IMR-90 (cell line): ENCODE results near the gene CCDC185. TPM values are rescaled to one million over a fixed set of nuclear protein-coding genes. Genes with fewer than 3 reads are reported as not detected.

ENCODE experiments used
- ATAC-seq: fragments of 200-7000 bp; cut with Tn5 transposase; 2 replicates; pipeline ENCODE4 v1.9.1; 2020; ENCODE audit warnings: low read depth, mild to moderate bottlenecking, moderate library complexity
- BruUV-seq: library from RNA; stranded (reverse); fragments of 400-500 nt; replicated peaks from 2 replicates; lab custom pipeline; 2021; lab: Mats Ljungman, UMichigan
- CTCF ChIA-PET: fragments of 300-600 bp; formaldehyde crosslinking; extraction: SDS; loops from one replicate; lab custom pipeline; 2021; ENCODE audit warnings: antibody characterized with exemption; lab: Yijun Ruan, JAX
- POLR2A ChIA-PET: fragments of 300-600 bp; sonication (Branson Sonifier 250); formaldehyde crosslinking; loops from one replicate; lab custom pipeline; 2022; ENCODE audit warnings: antibody characterized with exemption; ENCODE audit not compliant: unreplicated experiment; lab: Charles Lee
- DNase-seq: peaks from one replicate; pipeline ENCODE4 v3.0.0; 2013
- H2AFZ ChIP-seq: replicated peaks from 2 replicates; pipeline ENCODE3; 2013; ENCODE audit warnings: low read length, mild to moderate bottlenecking; ENCODE audit not compliant: poor library complexity
- H2AK5ac ChIP-seq: 2 replicates; pipeline ENCODE4 v1.6.1; 2013; ENCODE audit warnings: low read depth, low read length, inconsistent platforms
- H2AK9ac ChIP-seq: replicated peaks from 2 replicates; pipeline ENCODE3; 2013; ENCODE audit warnings: mild to moderate bottlenecking, low read depth, low read length, moderate library complexity; ENCODE audit not compliant: poor library complexity
- H2BK120ac ChIP-seq: 2 replicates; pipeline ENCODE4 v1.6.1; 2013; ENCODE audit warnings: low read depth, low read length, inconsistent platforms
- H2BK15ac ChIP-seq: 3 replicates; pipeline ENCODE4 v1.6.1; 2013; ENCODE audit warnings: low read depth, low read length, inconsistent platforms
- H2BK20ac ChIP-seq: 2 replicates; pipeline ENCODE4 v1.6.1; 2013; ENCODE audit warnings: low read depth, mild to moderate bottlenecking, inconsistent platforms, low read length, moderate library complexity
- H2BK5ac ChIP-seq: 2 replicates; pipeline ENCODE4 v1.6.1; 2013; ENCODE audit warnings: mild to moderate bottlenecking, low read depth, low read length, inconsistent platforms; ENCODE audit not compliant: poor library complexity, severe bottlenecking
- H3K14ac ChIP-seq: replicated peaks from 2 replicates; pipeline ENCODE4 v1.6.1; 2013; ENCODE audit warnings: low read depth, low read length, inconsistent platforms
- H3K18ac ChIP-seq: 2 replicates; pipeline ENCODE4 v1.6.1; 2013; ENCODE audit warnings: low read depth, low read length, control low read depth
- H3K23ac ChIP-seq: 2 replicates; pipeline ENCODE4 v1.6.1; 2013; ENCODE audit warnings: low read depth, low read length, inconsistent platforms
- H3K27ac ChIP-seq: 2 replicates; pipeline ENCODE4 v1.5.1; 2013; ENCODE audit warnings: mild to moderate bottlenecking, control low read depth, low read length; ENCODE audit not compliant: insufficient read depth
- H3K27me3 ChIP-seq: 2 replicates; pipeline ENCODE4 v1.6.1; 2013; ENCODE audit warnings: low read length; ENCODE audit not compliant: control insufficient read depth, insufficient read depth
- H3K36me3 ChIP-seq: 2 replicates; pipeline ENCODE4 v1.6.1; 2013; ENCODE audit warnings: low read length, mixed read lengths; ENCODE audit not compliant: control insufficient read depth, insufficient read depth
- H3K4ac ChIP-seq: 2 replicates; pipeline ENCODE4 v1.6.1; 2013; ENCODE audit warnings: low read depth, low read length, inconsistent platforms
- H3K4me1 ChIP-seq: 2 replicates; pipeline ENCODE4 v1.6.1; 2013; ENCODE audit warnings: low read length, mixed read lengths; ENCODE audit not compliant: control insufficient read depth, insufficient read depth
- H3K4me2 ChIP-seq: 2 replicates; pipeline ENCODE4 v1.6.1; 2013; ENCODE audit warnings: low read depth, mild to moderate bottlenecking, control low read depth, low read length, moderate library complexity
- H3K4me3 ChIP-seq: 2 replicates; pipeline ENCODE4 v1.5.1; 2013; ENCODE audit warnings: low read depth, mild to moderate bottlenecking, control low read depth, low read length, moderate library complexity; ENCODE audit not compliant: insufficient read depth
- H3K56ac ChIP-seq: 2 replicates; pipeline ENCODE4 v1.6.1; 2013; ENCODE audit warnings: low read length, inconsistent platforms; ENCODE audit not compliant: insufficient read depth; ENCODE audit errors: extremely low read depth
- H3K79me1 ChIP-seq, 2 experiments: 2 replicates each; pipeline ENCODE4 v1.6.1; 2013; ENCODE audit warnings: low read length in 2 of 2, inconsistent platforms in 1 of 2, low read depth in 1 of 2
- H3K9ac ChIP-seq: 2 replicates; pipeline ENCODE4 v1.6.1; 2013; ENCODE audit warnings: low read depth, low read length, control low read depth
- H3K9me1 ChIP-seq: 2 replicates; pipeline ENCODE4 v1.6.1; 2013; ENCODE audit warnings: low read length, inconsistent platforms; ENCODE audit not compliant: insufficient read depth
- H3K9me3 ChIP-seq: 2 replicates; pipeline ENCODE4 v1.6.1; 2013; ENCODE audit warnings: low read length; ENCODE audit not compliant: control insufficient read depth, insufficient read depth
- H4K20me1 ChIP-seq: 2 replicates; pipeline ENCODE4 v1.6.1; 2013; ENCODE audit warnings: low read length, inconsistent platforms; ENCODE audit not compliant: insufficient read depth
- H4K5ac ChIP-seq: 2 replicates; pipeline ENCODE4 v1.6.1; 2013; ENCODE audit warnings: mild to moderate bottlenecking, low read depth, low read length, control low read depth
- H4K8ac ChIP-seq, 2 experiments: 2 replicates each; pipeline ENCODE4 v1.6.1; 2013; ENCODE audit warnings: low read depth in 2 of 2, low read length in 2 of 2, control low read depth in 1 of 2, inconsistent platforms in 1 of 2
- H4K91ac ChIP-seq: 2 replicates; pipeline ENCODE4 v1.6.1; 2013; ENCODE audit warnings: low read depth, low read length, inconsistent platforms; ENCODE audit not compliant: insufficient read depth
- BHLHE40 ChIP-seq: fragments of 150-350 bp; IDR thresholded peaks from 2 replicates; pipeline ENCODE4 v1.6.1; 2016; ENCODE audit warnings: mild to moderate bottlenecking, low read depth, low read length
- CEBPB ChIP-seq: IDR thresholded peaks from 2 replicates; pipeline ENCODE4 v1.6.1; 2012; ENCODE audit warnings: low read depth, low read length, improper control_type of control experiment
- CHD1 ChIP-seq: IDR thresholded peaks from 2 replicates; pipeline ENCODE4 v1.6.1; 2012; ENCODE audit warnings: low read depth, low read length, improper control_type of control experiment
- CTCF ChIP-seq: conservative IDR thresholded peaks from 2 replicates; pipeline ENCODE4 v1.5.1; 2012; ENCODE audit warnings: mild to moderate bottlenecking, low read depth, low read length, improper control_type of control experiment
- FOS ChIP-seq: fragments of 150-350 bp; IDR thresholded peaks from 2 replicates; pipeline ENCODE4 v1.6.1; 2016; ENCODE audit warnings: low read depth, low read length
- MAFK ChIP-seq: IDR thresholded peaks from 2 replicates; pipeline ENCODE4 v1.6.1; 2012; ENCODE audit warnings: low read depth, low read length, improper control_type of control experiment
- MAZ ChIP-seq: IDR thresholded peaks from 2 replicates; pipeline ENCODE4 v1.6.1; 2012; ENCODE audit warnings: low read depth, mild to moderate bottlenecking, low read length, improper control_type of control experiment, moderate library complexity, borderline replicate concordance
- MXI1 ChIP-seq: IDR thresholded peaks from 2 replicates; pipeline ENCODE4 v1.6.1; 2012; ENCODE audit warnings: low read depth, mild to moderate bottlenecking, low read length, moderate library complexity, borderline replicate concordance
- NFE2L2 ChIP-seq: fragments of 150-350 bp; IDR thresholded peaks from 2 replicates; pipeline ENCODE4 v1.6.1; 2016; ENCODE audit warnings: low read depth, mild to moderate bottlenecking, low read length
- POLR2A ChIP-seq: IDR thresholded peaks from 2 replicates; pipeline ENCODE4 v1.6.1; 2012; ENCODE audit warnings: mild to moderate bottlenecking, low read depth, low read length
- RAD21 ChIP-seq: IDR thresholded peaks from 2 replicates; pipeline ENCODE4 v1.6.1; 2012; ENCODE audit warnings: low read length, improper control_type of control experiment
- RCOR1 ChIP-seq: IDR thresholded peaks from 2 replicates; pipeline ENCODE4 v1.6.1; 2012; ENCODE audit warnings: mild to moderate bottlenecking, low read length, improper control_type of control experiment; ENCODE audit not compliant: insufficient replicate concordance
- RFX5 ChIP-seq: IDR thresholded peaks from 2 replicates; pipeline ENCODE4 v1.8.0; 2012; ENCODE audit warnings: low read depth, mild to moderate bottlenecking, low read length, moderate library complexity
- SMC3 ChIP-seq: fragments of 150-350 bp; IDR thresholded peaks from 2 replicates; pipeline ENCODE4 v1.6.1; 2016; ENCODE audit warnings: low read depth, mild to moderate bottlenecking, antibody characterized with exemption, low read length, moderate library complexity
- WGBS, 2 experiments: methylation state at CpG; one replicate each; pipeline versions ENCODE4 v1.1.5 to v1.1.7; 2013; ENCODE audit warnings: missing lambda C conversion rate in 2 of 2; ENCODE audit not compliant: insufficient read length in 1 of 2; ENCODE audit errors: extremely low coverage in 2 of 2; 5-methylcytosine and 5-hydroxymethylcytosine counted together
- dilution Hi-C: fragments of 300-500 bp; cut with HindIII; formaldehyde crosslinking; loops from one replicate; pipeline ENCODE4 v1.14.3; 2018; ENCODE audit warnings: low sequenced_read_pairs; ENCODE audit not compliant: unreplicated experiment
- in situ Hi-C: fragments of 300-500 bp; cut with MboI; formaldehyde crosslinking; loops from 3 replicates; pipeline ENCODE4 v1.14.3; 2019; ENCODE audit warnings: low sequenced_read_pairs, inconsistent platforms, mixed read lengths
- intact Hi-C: fragments of 100-400 bp; cut with micrococcal nuclease; formaldehyde crosslinking; loops from 2 replicates; pipeline ENCODE4 v1.10.0; 2022
- polyA plus RNA-seq, 3 experiments: library from polyadenylated mRNA; depleted of rRNA; stranded (reverse); fragments of >200 nt; gene quantifications; 2 replicates each; pipeline ENCODE4 v1.2.3, GENCODE V29; 2012; ENCODE audit warnings: low replicate concordance in 1 of 3
- total RNA-seq: library from RNA; depleted of rRNA; stranded (reverse); fragments of >200 nt; gene quantifications from 2 replicates; pipeline ENCODE4 v1.2.3, GENCODE V29; 2012
- TF ChIP-seq, protein P1 (sequence below): fragments of 150-350 bp; IDR thresholded peaks from 2 replicates; pipeline ENCODE4 v1.6.1; 2017; ENCODE audit warnings: mild to moderate bottlenecking, antibody characterized with exemption, low read length, low read depth
- TF ChIP-seq, protein P2 (sequence below): fragments of 150-350 bp; IDR thresholded peaks from 2 replicates; pipeline ENCODE4 v1.6.1; 2016; ENCODE audit warnings: low read depth, mild to moderate bottlenecking, low read length, moderate library complexity, borderline replicate concordance

The CCDC185 gene
- total and polyA plus RNA-seq, 2 of the 4 experiments (the other 2 are of a cell fraction): not detected

DNA sequence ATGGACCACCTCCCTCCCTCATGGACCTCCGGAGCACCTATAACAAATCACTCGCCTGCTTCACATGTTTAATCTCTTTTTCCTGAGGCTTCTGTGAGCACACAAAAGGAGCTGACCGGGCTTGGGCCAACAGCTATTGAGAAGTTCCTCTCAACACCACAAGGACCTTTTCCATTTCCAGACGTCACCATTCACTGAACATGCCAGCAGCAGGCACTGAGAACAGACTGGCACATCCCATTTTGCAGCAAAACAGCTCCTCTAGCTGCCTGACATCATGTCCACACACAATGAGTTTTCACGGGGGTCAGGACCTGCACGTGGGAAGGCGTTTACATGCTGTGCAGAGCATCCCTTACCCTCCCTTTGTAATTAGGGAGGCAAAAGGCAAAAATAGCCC lies 40.3 kb upstream of the CCDC185 start:
- no peak overlapping the region for H2AK9ac ChIP-seq
- H2BK5ac ChIP-seq: no peak overlapping the region
- POLR2A ChIA-PET: no interaction called here
- ATAC-seq: no peak
- no peak overlapping the region for H3K56ac ChIP-seq
- dilution Hi-C loops: no loop called here
- WGBS, 2 experiments: 60% methylated on average over 3 of the region's 7 CpGs; no CpG with 5 or more reads in 1 of the 2 experiments
- no peaks in the 10 kb centered on the region for H3K36me3 ChIP-seq
- H3K4me1 ChIP-seq: no peaks in the 10 kb centered on the region
- no peak overlapping the region for H2AFZ ChIP-seq
- H2AK5ac ChIP-seq: no peak overlapping the region
- H2BK20ac ChIP-seq: no peak overlapping the region
- in situ Hi-C loops: no loop called here
- no peak overlapping the region for H3K9ac ChIP-seq
- H3K79me1 ChIP-seq: no peaks in the 10 kb centered on the region
- H4K91ac ChIP-seq: no peak overlapping the region
- no peaks in the 10 kb centered on the region for H4K20me1 ChIP-seq
- no peak overlapping the region for H3K4me3 ChIP-seq
- CTCF ChIA-PET: interaction anchor here (0.6 kb wide), 1 partner anchor 11 kb away, joined by 3 read pairs; no protein-coding TSS in a partner anchor
- no peak for DNase-seq
- H3K9me3 ChIP-seq: no peaks in the 10 kb centered on the region
- H3K9me1 ChIP-seq: no peaks in the 10 kb centered on the region
- H3K4me2 ChIP-seq: no peak overlapping the region
- H3K27me3 ChIP-seq: peaks cover 39% of the 10 kb centered on the region
- intact Hi-C loops: no loop called here
- H4K5ac ChIP-seq: no peak overlapping the region
- H3K27ac ChIP-seq: no peak overlapping the region
- H3K14ac ChIP-seq: no peak overlapping the region
- H2BK15ac ChIP-seq: no peak overlapping the region
- H4K8ac ChIP-seq: no peak overlapping the region
- no peak overlapping the region for H3K23ac ChIP-seq
- H3K4ac ChIP-seq: no peak overlapping the region
- TF ChIP-seq CEBPB: no peak
- no peak for TF ChIP-seq POLR2A
- no peak for TF ChIP-seq NFE2L2
- no peak for TF ChIP-seq RCOR1
- TF ChIP-seq, protein P1, sequence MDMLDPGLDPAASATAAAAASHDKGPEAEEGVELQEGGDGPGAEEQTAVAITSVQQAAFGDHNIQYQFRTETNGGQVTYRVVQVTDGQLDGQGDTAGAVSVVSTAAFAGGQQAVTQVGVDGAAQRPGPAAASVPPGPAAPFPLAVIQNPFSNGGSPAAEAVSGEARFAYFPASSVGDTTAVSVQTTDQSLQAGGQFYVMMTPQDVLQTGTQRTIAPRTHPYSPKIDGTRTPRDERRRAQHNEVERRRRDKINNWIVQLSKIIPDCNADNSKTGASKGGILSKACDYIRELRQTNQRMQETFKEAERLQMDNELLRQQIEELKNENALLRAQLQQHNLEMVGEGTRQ: no peak
- TF ChIP-seq MAFK: no peak
- TF ChIP-seq, protein P2, sequence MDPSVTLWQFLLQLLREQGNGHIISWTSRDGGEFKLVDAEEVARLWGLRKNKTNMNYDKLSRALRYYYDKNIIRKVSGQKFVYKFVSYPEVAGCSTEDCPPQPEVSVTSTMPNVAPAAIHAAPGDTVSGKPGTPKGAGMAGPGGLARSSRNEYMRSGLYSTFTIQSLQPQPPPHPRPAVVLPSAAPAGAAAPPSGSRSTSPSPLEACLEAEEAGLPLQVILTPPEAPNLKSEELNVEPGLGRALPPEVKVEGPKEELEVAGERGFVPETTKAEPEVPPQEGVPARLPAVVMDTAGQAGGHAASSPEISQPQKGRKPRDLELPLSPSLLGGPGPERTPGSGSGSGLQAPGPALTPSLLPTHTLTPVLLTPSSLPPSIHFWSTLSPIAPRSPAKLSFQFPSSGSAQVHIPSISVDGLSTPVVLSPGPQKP: no peak
- TF ChIP-seq RAD21: no peak
- TF ChIP-seq CHD1: no peak
- no peak for TF ChIP-seq MAZ
- TF ChIP-seq RFX5: no peak
- no peak for TF ChIP-seq FOS
- no peak for TF ChIP-seq BHLHE40
- TF ChIP-seq MXI1: no peak
- no peak for TF ChIP-seq CTCF
- TF ChIP-seq SMC3: no peak
- H2BK120ac ChIP-seq: no peak overlapping the region
- H3K18ac ChIP-seq: no peak overlapping the region
- no TSS peak for BruUV-seq
